Ovary (tissue), 9 donors: ENCODE results near the gene CAMTA2. TPM values are rescaled to one million over a fixed set of nuclear protein-coding genes. Genes with fewer than 3 reads are reported as not detected.

ENCODE experiments used
- DNase-seq, 5 donors: peaks; one replicate each; pipeline ENCODE4 v3.0.0-alpha.2; 2019 to 2020
- H3K27ac ChIP-seq, 2 donors: fragments of 200-600 bp; one replicate each; pipeline versions ENCODE4 v1.5.1 to v1.8.0; 2019 to 2022
- H3K27me3 ChIP-seq: fragments of 200-600 bp; one replicate; pipeline ENCODE4 v1.8.0; 2022
- H3K36me3 ChIP-seq: fragments of 200-600 bp; sonication (generic); one replicate; pipeline ENCODE4 v1.5.1; 2019
- H3K4me1 ChIP-seq: one replicate; pipeline ENCODE4 v1.8.1; 2013; ENCODE audit warnings: mild to moderate bottlenecking, moderate library complexity; ENCODE audit not compliant: insufficient read depth
- H3K4me3 ChIP-seq: fragments of 200-600 bp; sonication (generic); one replicate; pipeline ENCODE4 v1.5.1; 2017
- H3K9me3 ChIP-seq, 2 donors: fragments of 200-600 bp in 1 of 2; sonication (generic) in 1 of 2; one replicate each; pipeline versions ENCODE4 v1.5.1 to v1.8.1; 2013 to 2019; ENCODE audit warnings: mild to moderate bottlenecking in 1 of 2, moderate library complexity in 1 of 2
- EP300 ChIP-seq: sonication (generic); formaldehyde crosslinking; IDR thresholded peaks from one replicate; pipeline ENCODE4 v1.6.1; 2017; ENCODE audit warnings: antibody characterized with exemption
- POLR2A ChIP-seq: fragments of 450-650 bp; IDR thresholded peaks from one replicate; pipeline ENCODE4 v1.6.1; 2017; ENCODE audit warnings: antibody characterized with exemption, mild to moderate bottlenecking, moderate library complexity
- WGBS, 3 donors: extraction: QIAGEN DNeasy Blood & Tissue Kit in 1 of 3; methylation state at CpG; one replicate each; pipeline versions ENCODE4 v1.1.5 to v1.1.7; 2013 to 2017; 5-methylcytosine and 5-hydroxymethylcytosine counted together
- intact Hi-C, 4 donors: fragments of 100-400 bp; cut with DNase I; formaldehyde crosslinking; loops; one replicate each; pipeline versions ENCODE4 v1.11.0 to v1.15.1; 2022 to 2023
- polyA plus RNA-seq, 2 donors: library from polyadenylated mRNA; stranded (reverse); fragments of 200-250 nt in 1 of 2; fragments of 350-450 nt in 1 of 2; fragmentation: Illumina TruSeq in 1 of 2; extraction: RNeasy Lipid Tissue Mini Kit (QIAGEN cat#74804) in 1 of 2; gene quantifications; one replicate each; pipeline ENCODE4 v1.2.3, GENCODE V29; 2013 to 2014
- total RNA-seq, 7 donors: library from RNA; depleted of rRNA in 2 of 7; stranded (reverse); fragments of >200 nt in 2 of 7; fragmentation: NEBNext Ultra II Directional in 3 of 7; extraction: Animal tissue kit (Norgen Biotek cat#: 25700) in 3 of 7; gene quantifications; one replicate each; pipeline versions ENCODE4 v1.1.0 to v1.2.4, GENCODE V29; 2016 to 2023
- TF ChIP-seq, protein P1 (sequence below), 3 donors: fragments of 450-650 bp in 2 of 3; fragments of 200-600 bp in 1 of 3; IDR thresholded peaks; one replicate each; pipeline versions ENCODE4 v1.5.1 to v1.8.0; 2016 to 2022; ENCODE audit warnings: antibody characterized with exemption in 3 of 3, mild to moderate bottlenecking in 1 of 3
- donor health status: DM: no; HTN: no; CAD: no; lungs with moderate emphysema.
- donor health status: DM: no; HTN: no; CAD: no.
- donor health status: Bipolar disorder and iron deficiency.
- donor health status: DM: yes; HTN: yes; CAD: no.
- donor health status: DM: no; HTN: no; CAD: no.
- donor health status: DM: yes; HTN: yes; CAD: no.

Gene CAMTA2
- total and polyA plus RNA-seq, 9 donors = 10.2 to 71.2 (median 33.0) TPM

DNA sequence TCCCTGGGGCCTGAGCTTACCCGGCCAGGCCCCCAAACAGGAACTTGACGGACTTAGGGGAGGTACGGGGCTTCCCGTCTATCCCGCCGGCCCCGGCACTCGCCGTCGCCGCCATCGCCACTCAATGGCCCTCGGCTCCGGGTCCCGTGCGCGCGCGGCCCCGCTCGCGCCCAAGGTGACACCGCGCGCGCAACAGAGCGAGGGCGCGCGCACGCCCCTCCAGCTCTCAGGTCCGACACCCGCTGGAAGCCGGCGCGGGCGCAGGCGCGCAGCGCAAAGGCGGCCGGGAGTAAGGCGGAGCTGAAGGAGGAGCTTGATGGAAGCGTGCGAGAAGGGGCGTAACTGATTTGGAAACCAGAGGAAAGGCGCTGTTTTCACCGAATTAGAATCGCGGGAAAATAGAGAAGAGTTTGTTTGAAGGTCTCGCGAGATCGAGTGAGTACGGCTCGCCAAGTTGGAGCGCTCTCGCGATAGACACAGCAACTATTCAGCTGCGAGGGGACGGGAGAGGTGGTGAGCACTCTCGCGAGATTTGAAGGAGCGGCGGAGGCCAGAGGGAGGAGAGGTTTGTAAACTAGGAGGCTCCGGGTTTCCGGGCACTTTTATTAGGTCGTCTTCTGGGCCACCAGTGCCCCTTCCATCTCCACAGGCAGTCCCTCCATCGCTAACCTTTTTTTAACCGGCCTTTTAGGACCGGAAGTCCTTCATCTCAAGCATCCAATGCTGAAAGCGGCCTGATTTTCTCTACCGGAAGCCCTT lies 47.5 kb downstream of the CAMTA2 start, which contains the start of the genes RNF167 and SLC25A11:
RNF167 (plus strand) TSS at position 473 of the 759 bp plus-strand sequence. CDS start 642 bp downstream, outside the sequence.
SLC25A11 (minus strand) TSS at position 251 of the 759 bp plus-strand sequence; CDS start at position 115, 136 bp downstream.
- intact Hi-C loops = no loop called here
- TF ChIP-seq, protein P1, sequence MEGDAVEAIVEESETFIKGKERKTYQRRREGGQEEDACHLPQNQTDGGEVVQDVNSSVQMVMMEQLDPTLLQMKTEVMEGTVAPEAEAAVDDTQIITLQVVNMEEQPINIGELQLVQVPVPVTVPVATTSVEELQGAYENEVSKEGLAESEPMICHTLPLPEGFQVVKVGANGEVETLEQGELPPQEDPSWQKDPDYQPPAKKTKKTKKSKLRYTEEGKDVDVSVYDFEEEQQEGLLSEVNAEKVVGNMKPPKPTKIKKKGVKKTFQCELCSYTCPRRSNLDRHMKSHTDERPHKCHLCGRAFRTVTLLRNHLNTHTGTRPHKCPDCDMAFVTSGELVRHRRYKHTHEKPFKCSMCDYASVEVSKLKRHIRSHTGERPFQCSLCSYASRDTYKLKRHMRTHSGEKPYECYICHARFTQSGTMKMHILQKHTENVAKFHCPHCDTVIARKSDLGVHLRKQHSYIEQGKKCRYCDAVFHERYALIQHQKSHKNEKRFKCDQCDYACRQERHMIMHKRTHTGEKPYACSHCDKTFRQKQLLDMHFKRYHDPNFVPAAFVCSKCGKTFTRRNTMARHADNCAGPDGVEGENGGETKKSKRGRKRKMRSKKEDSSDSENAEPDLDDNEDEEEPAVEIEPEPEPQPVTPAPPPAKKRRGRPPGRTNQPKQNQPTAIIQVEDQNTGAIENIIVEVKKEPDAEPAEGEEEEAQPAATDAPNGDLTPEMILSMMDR (IDR thresholded peaks at IDR 0.05) = no peak
- TF ChIP-seq EP300 = no peak
- TF ChIP-seq POLR2A = peak; percentile 3
- H3K4me3 ChIP-seq = peak within 1 kb of the TSS; percentile 88
- 1% methylated on average over 69 to 72 of the region's 72 CpGs for WGBS, 3 donors
- peak; percentile 94 to 97 (median 96) for DNase-seq
- no peaks in the 10 kb centered on the region for H3K36me3 ChIP-seq
- peak within 1 kb of the TSS; percentile 76 to 93 for H3K27ac ChIP-seq
- peaks cover 12% of the 10 kb centered on the region for H3K4me1 ChIP-seq
- H3K27me3 ChIP-seq = no peaks in the 10 kb centered on the region
- no peaks in the 10 kb centered on the region for H3K9me3 ChIP-seq

DNA sequence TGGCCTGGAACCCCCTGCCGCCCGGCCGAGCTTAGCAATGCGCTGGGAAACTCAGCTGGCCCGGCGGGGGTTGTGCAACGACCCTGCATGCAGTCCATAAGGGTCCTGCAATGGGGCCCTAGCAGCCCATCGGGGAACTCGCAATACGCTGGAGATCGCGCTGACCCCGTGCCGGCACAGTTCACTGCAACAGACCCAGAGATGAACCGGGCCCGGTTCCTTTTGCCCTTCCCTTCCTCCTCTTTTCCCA lies 48.0 kb downstream of the CAMTA2 start:
- WGBS, 3 donors = 0% methylated on average over 12 to 16 of the region's 16 CpGs
- H3K27ac ChIP-seq = peak overlapping the region in 1 of 2 donors; percentile 93
- TF ChIP-seq, protein P1 (IDR thresholded peaks at IDR 0.05) = no peak
- TF ChIP-seq POLR2A (no peak), EP300 (no peak)
- H3K4me3 ChIP-seq = peak overlapping the region; percentile 88
- H3K27me3 ChIP-seq = no peaks in the 10 kb centered on the region
- intact Hi-C loops = no loop called here
- no peaks in the 10 kb centered on the region for H3K9me3 ChIP-seq
- peaks cover 12% of the 10 kb centered on the region for H3K4me1 ChIP-seq
- no peaks in the 10 kb centered on the region for H3K36me3 ChIP-seq
- peak in 2 of 5 donors; percentile 29 to 49 for DNase-seq

DNA sequence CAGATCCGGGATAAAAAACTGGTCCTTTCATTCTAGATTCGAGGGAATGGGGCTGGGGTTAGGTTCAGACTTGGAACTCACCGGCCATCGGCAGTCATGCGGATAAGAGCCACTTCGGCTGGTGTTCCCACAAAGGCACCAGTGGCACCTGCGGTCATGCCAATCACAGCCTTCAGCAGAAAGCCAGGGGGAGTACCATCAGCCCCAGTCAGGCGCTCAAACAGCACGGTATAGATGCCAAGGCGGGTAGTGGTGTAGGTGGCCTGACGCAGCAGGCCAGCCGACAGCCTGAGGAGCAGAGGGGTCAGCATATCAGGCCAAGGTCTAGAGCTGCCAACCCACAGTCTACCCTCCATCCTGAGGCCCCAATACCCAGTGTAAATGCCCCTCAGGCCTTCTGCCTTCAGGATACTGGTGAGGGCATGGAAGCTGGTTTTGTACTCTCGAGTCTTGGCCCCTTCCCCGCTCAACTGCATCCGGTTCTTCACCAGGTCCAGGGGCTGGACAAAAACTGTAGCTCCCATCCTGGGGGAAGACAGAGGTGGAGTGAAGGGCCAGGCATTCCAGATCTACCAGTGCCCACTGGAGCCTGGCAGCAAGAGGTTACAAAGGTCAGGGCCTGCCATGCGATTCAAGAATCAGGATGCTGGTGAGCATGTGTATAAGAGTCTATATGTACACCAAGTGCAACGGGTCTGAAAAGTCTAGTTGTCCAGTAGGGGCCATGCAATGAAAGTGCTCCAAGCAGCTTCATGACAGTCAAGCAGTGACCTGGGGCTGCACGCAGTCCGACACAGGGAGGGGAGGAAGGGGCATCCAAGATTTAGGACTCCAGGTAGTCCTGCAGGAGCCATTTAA lies 48.6 kb downstream of the CAMTA2 start:
- Histone ChIP-seq H3K4me3 (peak overlapping the region; percentile 88), H3K9me3 (no peaks in the 10 kb centered on the region), H3K27ac (peak overlapping the region in 1 of 2 donors; percentile 93), H3K36me3 (no peaks in the 10 kb centered on the region), H3K27me3 (no peaks in the 10 kb centered on the region), H3K4me1 (peaks cover 14% of the 10 kb centered on the region)
- intact Hi-C loops = no loop called here
- TF ChIP-seq POLR2A = no peak
- TF ChIP-seq, protein P1 (IDR thresholded peaks at IDR 0.05) = no peak
- TF ChIP-seq EP300 = no peak
- peak in 1 of 5 donors; percentile 23 for DNase-seq
- 51 to 57% (median 56%) methylated on average over 19 of the region's 19 CpGs for WGBS, 3 donors

DNA sequence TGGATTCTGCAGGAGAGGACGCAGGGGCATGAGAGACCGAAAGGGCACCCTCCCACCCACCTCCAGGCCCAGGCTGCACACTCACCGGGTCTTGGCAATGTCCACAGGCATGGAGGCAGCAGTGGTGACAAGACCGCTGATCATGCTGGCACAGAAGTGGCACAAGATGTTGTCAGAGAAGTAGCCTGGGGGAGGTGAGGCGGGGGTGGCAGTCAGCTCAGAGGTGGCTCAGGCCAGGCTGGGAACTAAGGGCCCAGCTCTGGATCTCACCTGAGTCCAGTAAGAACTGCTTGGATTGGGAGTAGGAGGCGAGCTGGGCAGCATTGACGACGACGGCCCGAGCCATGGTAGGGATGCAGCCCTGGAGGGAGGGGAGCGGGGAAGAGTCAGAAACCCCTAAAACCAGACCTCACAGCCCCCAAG lies 49.4 kb downstream of the CAMTA2 start:
- Histone ChIP-seq H3K27me3 (no peaks in the 10 kb centered on the region), H3K27ac (no peak overlapping the region), H3K4me3 (no peak overlapping the region), H3K4me1 (peaks cover 14% of the 10 kb centered on the region), H3K9me3 (no peaks in the 10 kb centered on the region), H3K36me3 (no peaks in the 10 kb centered on the region)
- intact Hi-C loops = no loop called here
- TF ChIP-seq EP300 = no peak
- TF ChIP-seq, protein P1 (IDR thresholded peaks at IDR 0.05) = no peak
- TF ChIP-seq POLR2A = no peak
- WGBS, 3 donors = 82 to 90% (median 89%) methylated on average over 11 of the region's 11 CpGs
- peak in 1 of 5 donors; percentile 20 for DNase-seq
